HG02852 (cell line): ENCODE data around the gene WT1.
"Not testable (repeated sequence)": the region's sequence is repeated elsewhere in the genome, so short reads cannot be mapped to it uniquely, and the experiment has no call there.

Experiments used
- ATAC-seq: cut with Tn5 transposase; IDR thresholded peaks from one replicate; pipeline ENCODE4 v1.9.1; 2021; ENCODE audit warnings: mild to moderate bottlenecking, moderate library complexity; ENCODE audit not compliant: unreplicated experiment

WT1 gene

DNA sequence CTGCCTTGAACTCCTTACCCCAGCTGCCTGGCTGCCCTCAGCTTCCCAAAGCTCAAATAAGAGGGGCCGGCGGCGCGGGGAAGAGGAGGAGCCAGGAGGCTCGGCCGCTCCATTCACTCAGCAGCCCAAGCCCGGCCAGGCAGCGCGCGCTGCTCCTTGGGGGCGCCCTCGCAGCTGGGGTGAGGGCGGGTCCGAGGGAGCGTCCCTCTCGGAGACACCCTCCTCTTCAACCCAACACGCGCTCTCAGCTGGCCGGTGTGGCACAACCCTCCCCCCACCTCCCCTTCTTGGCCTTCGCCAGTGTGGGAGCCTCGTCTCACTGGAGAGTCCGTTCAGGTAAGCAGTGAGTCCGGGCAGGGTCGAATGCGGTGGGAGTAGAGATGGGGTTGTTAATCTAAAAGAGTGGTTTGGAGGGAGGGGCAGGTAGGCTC, at the start of gene WT1:
TSS of gene WT1 (minus strand) at position 29 of the 431 bp plus-strand sequence.
- ATAC-seq, result no peak

- ATAC-seq, result no peak
These were observed 44.0 kb upstream of the WT1 start for GRCh38 chr11:32479291-32479690.

DNA sequence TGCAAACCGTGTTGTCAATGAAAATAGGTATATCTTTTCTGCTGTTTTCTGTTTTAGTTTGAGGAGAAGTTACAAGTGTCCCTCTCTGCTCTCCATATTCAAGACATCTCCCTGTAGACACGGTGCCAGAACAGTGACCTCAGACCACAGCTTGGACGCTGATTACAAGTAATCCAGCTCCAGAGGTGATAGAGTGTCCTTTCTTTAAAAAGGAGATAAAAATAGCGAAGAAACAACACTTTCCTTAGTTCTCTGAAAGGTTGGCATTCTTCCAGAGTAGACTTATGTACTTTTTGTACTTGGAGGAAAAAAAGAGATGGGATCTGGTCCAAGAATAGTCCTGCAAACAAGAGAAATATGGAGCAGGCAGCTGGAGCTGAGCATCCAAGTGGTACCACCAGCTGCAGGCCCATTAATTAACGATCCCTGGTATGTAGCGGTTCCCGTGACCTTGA, 43.0 kb upstream of the WT1 start:
- ATAC-seq, result no peak

- ATAC-seq, result no peak
These were observed 38.1 kb upstream of the WT1 start for GRCh38 chr11:32473282-32473909.

- ATAC-seq, result no peak
These were observed 36.9 kb upstream of the WT1 start for GRCh38 chr11:32472226-32472625.

GRCh38 chr11:32471544-32471943, 36.2 kb upstream of the WT1 start:
- ATAC-seq, result not testable (repeated sequence)

- no peak for ATAC-seq
These were observed 34.5 kb upstream of the WT1 start for GRCh38 chr11:32469791-32470190.

- no peak for ATAC-seq
These were observed 31.1 kb upstream of the WT1 start for GRCh38 chr11:32466279-32466915.

DNA sequence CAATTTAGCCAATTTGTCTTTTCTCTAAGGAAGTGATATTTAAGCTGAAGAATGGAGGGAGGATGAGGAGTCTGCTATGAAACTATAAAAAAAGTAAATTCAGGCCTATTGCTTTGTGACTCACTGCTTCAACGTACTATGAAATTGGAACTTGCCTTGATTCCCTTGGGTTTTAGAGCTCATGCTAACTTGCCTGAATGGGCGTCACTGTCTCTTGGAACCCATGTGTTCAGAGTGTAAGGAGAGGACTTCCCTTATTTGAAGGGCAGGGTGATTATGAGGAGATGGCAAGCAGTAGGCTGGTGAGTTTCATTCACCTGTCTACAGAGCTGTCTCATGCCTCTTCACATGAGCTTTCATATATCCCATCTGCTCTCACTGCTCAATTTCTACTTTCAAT, 28.7 kb upstream of the WT1 start:
- no peak for ATAC-seq

DNA sequence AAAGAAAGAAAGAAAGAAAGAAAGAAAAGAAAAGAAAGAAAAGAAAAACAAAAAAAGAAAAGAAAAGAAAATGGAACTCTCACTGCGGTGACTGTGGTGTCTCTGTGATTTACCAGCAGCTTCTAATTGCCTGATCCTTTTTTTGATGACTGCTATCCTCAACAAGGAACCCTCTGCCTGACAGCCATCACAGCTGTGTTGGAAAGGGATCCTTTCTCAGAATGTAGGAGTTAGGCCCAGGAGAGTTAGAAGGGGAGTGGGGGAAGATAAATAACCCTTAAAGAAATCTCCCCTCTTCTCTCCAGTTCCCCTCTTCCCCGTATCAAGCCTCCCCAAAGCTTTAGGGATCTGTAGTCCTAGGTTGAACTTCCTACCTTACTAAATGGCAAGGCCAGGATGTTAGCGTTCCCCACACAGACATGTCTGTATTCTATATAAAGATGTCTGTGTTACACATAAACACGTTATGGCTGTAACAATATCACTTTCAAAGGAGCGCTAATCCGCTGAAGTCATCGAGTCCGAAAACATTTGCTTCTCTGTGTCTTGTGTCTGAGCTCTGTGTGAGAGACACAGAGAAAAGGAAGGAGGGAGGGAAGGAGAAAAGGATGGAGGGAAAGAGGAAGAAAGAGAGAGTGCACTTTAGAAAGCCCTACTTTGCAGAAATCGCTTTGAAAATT, 26.8 kb upstream of the WT1 start:
- ATAC-seq, result no peak

DNA sequence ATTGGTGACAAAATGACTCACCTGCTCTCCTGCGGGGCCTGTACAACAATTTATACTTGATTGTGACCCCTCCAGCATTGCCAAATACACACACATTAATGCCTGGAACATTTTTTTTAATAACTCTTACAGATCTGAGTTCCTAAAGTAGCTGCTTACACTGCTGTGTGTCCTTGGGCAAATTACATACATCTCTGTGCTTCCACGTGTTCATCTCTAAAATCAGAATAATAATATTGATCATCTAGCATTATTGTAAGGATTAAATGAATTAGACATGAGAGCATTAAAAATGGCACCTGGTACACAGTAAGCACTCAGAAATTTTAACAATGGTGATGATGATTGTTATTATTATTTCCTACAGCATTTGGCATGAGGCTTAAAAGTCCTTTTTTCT, 21.5 kb upstream of the WT1 start:
- no peak for ATAC-seq

DNA sequence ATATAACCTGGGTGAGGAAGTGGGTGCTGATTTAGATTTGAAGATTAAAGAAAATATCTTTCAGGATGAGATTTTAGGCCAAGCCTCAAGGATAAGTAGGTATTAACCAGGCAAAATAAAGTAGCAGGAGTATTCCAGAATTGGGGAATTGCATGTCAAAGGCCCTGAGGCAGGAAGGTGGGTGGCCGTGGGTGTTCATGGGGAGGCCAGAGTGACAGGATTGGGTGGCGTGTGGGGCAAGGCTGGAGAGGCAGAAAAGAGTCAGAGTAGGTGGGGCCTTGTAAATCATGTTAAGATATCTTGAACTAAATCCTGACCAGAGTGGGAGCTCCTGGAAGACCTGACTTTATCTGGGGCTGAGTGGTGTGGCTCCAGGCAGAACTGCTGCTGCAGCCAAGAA, 19.7 kb upstream of the WT1 start:
- ATAC-seq, result no peak

- no peak for ATAC-seq
These were observed 16.5 kb upstream of the WT1 start for GRCh38 chr11:32451808-32452207.

DNA sequence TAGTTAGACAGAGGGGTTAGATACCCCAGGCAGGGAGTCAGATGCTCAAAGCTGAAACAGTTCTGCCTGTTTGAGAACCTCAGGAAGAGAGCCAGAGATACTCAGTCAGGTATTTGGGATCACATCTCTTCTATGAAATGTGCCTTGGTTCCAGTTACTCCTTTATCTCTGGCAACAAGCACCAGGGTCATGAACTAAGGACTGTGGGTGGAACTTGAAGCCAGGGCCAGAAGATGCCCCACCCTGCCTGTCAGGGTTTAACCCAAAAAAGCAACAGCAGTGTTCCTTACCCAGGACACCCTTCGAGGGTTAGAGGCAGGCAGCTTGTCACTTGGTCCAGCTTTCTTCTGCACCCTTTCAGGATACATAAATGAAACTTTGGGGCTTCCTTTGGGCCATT, 15.0 kb upstream of the WT1 start:
- ATAC-seq, result no peak

GRCh38 chr11:32448232-32448631, 12.9 kb upstream of the WT1 start:
- no peak for ATAC-seq

- no peak for ATAC-seq
These were observed 11.9 kb upstream of the WT1 start for GRCh38 chr11:32447252-32447651.

DNA sequence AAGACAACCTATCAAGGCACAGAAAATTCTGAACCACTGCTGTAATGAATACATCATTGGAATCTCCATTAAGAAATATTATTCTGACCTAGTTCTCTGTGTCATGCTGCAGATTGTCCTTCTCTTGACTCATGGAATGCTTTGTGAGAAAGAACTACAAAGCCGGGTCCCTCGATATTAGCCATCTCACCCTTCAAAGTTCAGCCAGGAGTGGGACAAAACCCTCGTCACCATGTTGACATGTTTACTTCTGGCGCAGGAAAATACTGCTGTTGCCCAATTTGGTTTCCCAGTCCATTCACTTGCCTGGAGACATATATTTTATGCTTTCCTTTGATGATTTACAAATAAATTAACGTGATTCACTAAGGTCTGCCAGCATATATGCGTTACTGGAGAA, 10.9 kb upstream of the WT1 start:
- no peak for ATAC-seq

GRCh38 chr11:32444186-32444585, 8.8 kb upstream of the WT1 start:
- no peak for ATAC-seq

DNA sequence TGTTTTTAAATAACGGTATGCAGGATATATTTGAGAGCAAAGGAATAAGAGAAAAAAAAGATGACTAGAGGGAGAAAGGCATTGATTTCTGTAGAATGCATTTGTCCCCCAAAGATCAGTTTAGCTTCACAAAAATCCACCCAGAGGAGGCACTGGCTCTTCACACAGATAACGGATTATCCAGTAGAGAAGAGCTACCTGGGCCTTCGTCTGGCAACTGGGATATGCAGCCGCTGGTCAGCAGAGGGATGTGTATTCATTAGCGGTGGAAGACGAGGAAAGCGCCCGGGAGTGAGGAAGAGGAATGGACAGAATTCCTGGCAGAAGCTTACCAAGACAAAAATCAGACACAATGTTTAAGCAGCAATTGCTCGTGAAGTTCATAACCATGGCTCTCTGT, 5.6 kb upstream of the WT1 start:
- no peak for ATAC-seq

GRCh38 chr11:32440312-32440908, 5.1 kb upstream of the WT1 start:
- no peak for ATAC-seq

- ATAC-seq, result no peak
These were observed 4.3 kb upstream of the WT1 start for GRCh38 chr11:32439501-32440210.
